Cardiac fibroblast (primary cell): ENCODE results near the gene SEMA7A.
A peak's percentile ranks its signal among the peaks of the same experiment; 100 is the strongest.

Source experiments
- DNase-seq, 2 donors: peaks; one replicate each; pipeline versions ENCODE4 v3.0.0 to v3.0.0-alpha.2; 2010; ENCODE audit warnings: low read depth in 2 of 2
- H3K4me3 ChIP-seq, 2 donors: replicated peaks in 1 of 2; 1 replicate in 1 of 2; 2 replicates in 1 of 2; pipeline ENCODE4 v1.5.1; 2011; ENCODE audit warnings: low read depth in 2 of 2, low read length in 2 of 2, mild to moderate bottlenecking in 2 of 2, moderate library complexity in 1 of 2
- CTCF ChIP-seq: IDR thresholded peaks from one replicate; pipeline ENCODE4 v1.5.1; 2011; ENCODE audit warnings: low read depth, mild to moderate bottlenecking, low read length, inconsistent platforms

SEMA7A gene

GRCh38 chr15:74422652-74423430 is 10.9 kb downstream of the SEMA7A start:
- DNase-seq: peak; percentile 65 to 75
- no peak overlapping the region for H3K4me3 ChIP-seq
- no peak for TF ChIP-seq CTCF

GRCh38 chr15:74422265-74422651 is 11.5 kb downstream of the SEMA7A start:
- no peak for TF ChIP-seq CTCF
- no peak overlapping the region for H3K4me3 ChIP-seq

GRCh38 chr15:74421302-74422245 is 12.2 kb downstream of the SEMA7A start:
- TF ChIP-seq CTCF: no peak
- H3K4me3 ChIP-seq: no peak overlapping the region
- DNase-seq: no peak

More at GRCh38 chr15:74422265-74422651, 11.5 kb downstream of the SEMA7A start:
- DNase-seq: no peak

GRCh38 chr15:74420193-74420905 is 13.4 kb downstream of the SEMA7A start:
- no peak overlapping the region for H3K4me3 ChIP-seq
- no peak for TF ChIP-seq CTCF
- peak in 1 of 2 donors; percentile 35 for DNase-seq

- no peak for DNase-seq
- no peak overlapping the region for H3K4me3 ChIP-seq
- no peak for TF ChIP-seq CTCF
Observed at GRCh38 chr15:74419432-74419831, 14.3 kb downstream of the SEMA7A start.

GRCh38 chr15:74418575-74419338 is 15.0 kb downstream of the SEMA7A start:
- TF ChIP-seq CTCF: no peak
- H3K4me3 ChIP-seq: no peak overlapping the region
- no peak for DNase-seq
